ENCODE results near the gene RGL2. TPM values are rescaled to one million over a fixed set of nuclear protein-coding genes. Genes with fewer than 3 reads are reported as not detected.
A peak's percentile ranks its signal among the peaks of the same experiment; 100 is the strongest.

The RGL2 gene
- polyA plus RNA-seq, 1 experiment, result 21.9 TPM

- TF ChIP-seq, protein P1, sequence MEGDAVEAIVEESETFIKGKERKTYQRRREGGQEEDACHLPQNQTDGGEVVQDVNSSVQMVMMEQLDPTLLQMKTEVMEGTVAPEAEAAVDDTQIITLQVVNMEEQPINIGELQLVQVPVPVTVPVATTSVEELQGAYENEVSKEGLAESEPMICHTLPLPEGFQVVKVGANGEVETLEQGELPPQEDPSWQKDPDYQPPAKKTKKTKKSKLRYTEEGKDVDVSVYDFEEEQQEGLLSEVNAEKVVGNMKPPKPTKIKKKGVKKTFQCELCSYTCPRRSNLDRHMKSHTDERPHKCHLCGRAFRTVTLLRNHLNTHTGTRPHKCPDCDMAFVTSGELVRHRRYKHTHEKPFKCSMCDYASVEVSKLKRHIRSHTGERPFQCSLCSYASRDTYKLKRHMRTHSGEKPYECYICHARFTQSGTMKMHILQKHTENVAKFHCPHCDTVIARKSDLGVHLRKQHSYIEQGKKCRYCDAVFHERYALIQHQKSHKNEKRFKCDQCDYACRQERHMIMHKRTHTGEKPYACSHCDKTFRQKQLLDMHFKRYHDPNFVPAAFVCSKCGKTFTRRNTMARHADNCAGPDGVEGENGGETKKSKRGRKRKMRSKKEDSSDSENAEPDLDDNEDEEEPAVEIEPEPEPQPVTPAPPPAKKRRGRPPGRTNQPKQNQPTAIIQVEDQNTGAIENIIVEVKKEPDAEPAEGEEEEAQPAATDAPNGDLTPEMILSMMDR (IDR thresholded peaks at IDR 0.05; ENCODE audit: low read depth, low read length), result peak; percentile 26; the same call in 1 of the 2 replicates
- CTCF ChIA-PET, result interaction anchor here (0.6 to 4.7 kb wide), 29 partner anchors 12 to 410 kb away, joined by 3 to 72 read pairs (median 5); partner anchors contain the start of genes HLA-DMA, RING1 and TAP2
- peak; percentile 98 for DNase-seq (ENCODE audit: low read depth, low spot score)
- Histone ChIP-seq H3K27me3 (ENCODE audit: control insufficient read depth, insufficient read depth, low read length) (no peaks in the 10 kb centered on the region), H3K4me3 (ENCODE audit: low read depth, low read length) (peak overlapping the region; percentile 80), H3K27ac (ENCODE audit: low read depth, low read length) (peak overlapping the region; percentile 97), H3K9me3 (ENCODE audit: control insufficient read depth, insufficient read depth, low read length) (no peaks in the 10 kb centered on the region)
- POLR2A ChIA-PET, result interaction anchor here (0.6 to 3.7 kb wide), 9 partner anchors 11 to 363 kb away, joined by 3 to 52 read pairs (median 5); partner anchors contain the start of genes B3GALT4, HSD17B8, PFDN6 and RING1
Measured at GRCh38 chr6:33248932-33249731, 49.6 kb downstream of the RGL2 start.

DNA sequence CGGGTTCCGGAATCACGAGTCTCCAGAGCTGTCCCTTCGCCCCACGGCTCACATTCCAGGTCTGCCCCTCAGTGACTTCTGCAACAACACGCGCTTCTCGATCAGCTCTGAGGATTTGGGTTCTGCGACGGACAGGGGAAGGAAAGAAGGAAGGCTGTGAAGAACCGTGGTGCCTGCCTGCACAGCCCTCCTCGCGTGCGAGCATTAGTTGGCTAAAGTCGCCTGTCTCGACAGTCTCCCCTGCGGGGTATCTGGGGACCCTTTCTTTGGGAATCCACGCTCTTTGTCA is 50.2 kb downstream of the RGL2 start:
- DNase-seq (ENCODE audit: low read depth, low spot score), result no peak
- no peaks in the 10 kb centered on the region for H3K9me3 ChIP-seq (ENCODE audit: control insufficient read depth, insufficient read depth, low read length)
- TF ChIP-seq, protein P1 (IDR thresholded peaks at IDR 0.05; ENCODE audit: low read depth, low read length), result no peak
- peaks cover 2% of the 10 kb centered on the region for H3K27me3 ChIP-seq (ENCODE audit: control insufficient read depth, insufficient read depth, low read length)
- H3K4me3 ChIP-seq (ENCODE audit: low read depth, low read length), result peak overlapping the region; percentile 67
- ChIA-PET POLR2A (interaction anchor here (0.7 to 3.7 kb wide), 7 partner anchors 12 to 362 kb away, joined by 3 to 52 read pairs (median 10); partner anchors contain the start of genes B3GALT4, HSD17B8, RING1 and RPS18), CTCF (interaction anchor here (0.6 to 4.7 kb wide), 30 partner anchors 13 to 410 kb away, joined by 3 to 72 read pairs (median 5); partner anchors contain the start of genes HLA-DMA, RING1 and TAP2)
- H3K27ac ChIP-seq (ENCODE audit: low read depth, low read length), result peak overlapping the region; percentile 97

- peak overlapping the region; percentile 67 for H3K4me3 ChIP-seq (ENCODE audit: low read depth, low read length)
- CTCF ChIA-PET, result interaction anchor here (0.6 to 4.7 kb wide), 44 partner anchors 8 to 409 kb away, joined by 3 to 72 read pairs (median 4); partner anchors contain the start of genes COL11A2, HLA-DMA, PSMB9 and RING1
- peak; percentile 66 for DNase-seq (ENCODE audit: low read depth, low spot score)
- H3K27ac ChIP-seq (ENCODE audit: low read depth, low read length), result peak overlapping the region; percentile 97
- TF ChIP-seq, protein P1 (IDR thresholded peaks at IDR 0.05; ENCODE audit: low read depth, low read length), result peak; percentile 92
- peaks cover 2% of the 10 kb centered on the region for H3K27me3 ChIP-seq (ENCODE audit: control insufficient read depth, insufficient read depth, low read length)
- H3K9me3 ChIP-seq (ENCODE audit: control insufficient read depth, insufficient read depth, low read length), result no peaks in the 10 kb centered on the region
- POLR2A ChIA-PET, result interaction anchor here (0.7 to 3.7 kb wide), 8 partner anchors 12 to 362 kb away, joined by 3 to 52 read pairs (median 8); partner anchors contain the start of genes B3GALT4, HSD17B8, RING1 and RPS18
Measured at GRCh38 chr6:33247977-33248642, 50.6 kb downstream of the RGL2 start.

GRCh38 chr6:33243476-33243875 is 55.3 kb downstream of the RGL2 start:
- ChIA-PET POLR2A (interaction anchor here (0.7 kb wide), 2 partner anchors 259 to 272 kb away, joined by 4 read pairs; no protein-coding TSS in a partner anchor), CTCF (no interaction called here)
- no peak overlapping the region for H3K4me3 ChIP-seq (ENCODE audit: low read depth, low read length)
- DNase-seq (ENCODE audit: low read depth, low spot score), result no peak
- peaks cover 14% of the 10 kb centered on the region for H3K27me3 ChIP-seq (ENCODE audit: control insufficient read depth, insufficient read depth, low read length)
- TF ChIP-seq, protein P1 (IDR thresholded peaks at IDR 0.05; ENCODE audit: low read depth, low read length), result no peak
- H3K9me3 ChIP-seq (ENCODE audit: control insufficient read depth, insufficient read depth, low read length), result no peaks in the 10 kb centered on the region
- no peak overlapping the region for H3K27ac ChIP-seq (ENCODE audit: low read depth, low read length)

Measured in AG04450 (cell line).